ENCODE data around the gene ZNF280A.
"Not testable (repeated sequence)": the region's sequence is repeated elsewhere in the genome, so short reads cannot be mapped to it uniquely, and the experiment has no call there.

The ZNF280A gene

DNA sequence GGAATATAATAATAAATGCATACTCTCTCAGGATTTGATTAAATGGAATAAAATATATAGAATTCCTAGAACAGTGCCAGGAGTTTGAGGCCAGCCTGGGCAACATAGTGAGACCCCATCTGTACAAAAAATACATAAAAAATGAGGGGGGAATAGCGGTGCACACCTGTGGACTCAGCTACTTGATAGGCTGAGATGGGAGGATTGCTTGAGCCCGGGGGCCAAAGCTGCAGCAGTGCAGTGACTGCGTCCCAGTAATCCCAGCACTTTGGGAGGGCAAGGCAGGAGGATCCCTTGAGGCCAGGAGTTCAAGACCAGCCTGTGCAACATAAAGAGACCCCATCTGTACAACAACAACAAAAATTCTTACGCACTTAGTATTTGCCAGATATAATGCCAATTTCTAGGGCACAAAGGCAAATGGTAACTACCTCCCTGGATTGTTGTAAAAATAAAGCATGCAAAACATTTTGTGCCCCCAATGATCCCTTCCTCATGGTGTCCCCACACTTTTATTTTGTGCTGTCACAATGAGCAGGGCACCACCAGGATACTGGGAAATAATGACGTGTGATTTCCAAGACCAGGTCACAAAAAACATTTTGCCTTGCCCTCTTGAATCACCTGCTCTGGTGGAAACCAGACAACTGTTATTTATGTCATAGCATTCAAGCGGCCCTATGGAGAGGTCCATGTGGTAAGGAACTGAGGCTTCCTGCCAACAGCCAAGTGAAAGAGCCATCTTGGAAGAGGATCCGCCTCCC lies 18.3 kb upstream of the ZNF280A start:
- no peak for DNase-seq

- no peak for DNase-seq
Observed at GRCh38 chr22:22536916-22537315, 16.8 kb upstream of the ZNF280A start.

- DNase-seq, result no peak
Observed at GRCh38 chr22:22536515-22536914, 16.4 kb upstream of the ZNF280A start.

- no peak for DNase-seq
Observed at GRCh38 chr22:22535662-22536061, 15.6 kb upstream of the ZNF280A start.

- DNase-seq, result no peak
Observed at GRCh38 chr22:22534604-22535415, 14.7 kb upstream of the ZNF280A start.

GRCh38 chr22:22533863-22534262 lies 13.8 kb upstream of the ZNF280A start:
- no peak for DNase-seq

DNA sequence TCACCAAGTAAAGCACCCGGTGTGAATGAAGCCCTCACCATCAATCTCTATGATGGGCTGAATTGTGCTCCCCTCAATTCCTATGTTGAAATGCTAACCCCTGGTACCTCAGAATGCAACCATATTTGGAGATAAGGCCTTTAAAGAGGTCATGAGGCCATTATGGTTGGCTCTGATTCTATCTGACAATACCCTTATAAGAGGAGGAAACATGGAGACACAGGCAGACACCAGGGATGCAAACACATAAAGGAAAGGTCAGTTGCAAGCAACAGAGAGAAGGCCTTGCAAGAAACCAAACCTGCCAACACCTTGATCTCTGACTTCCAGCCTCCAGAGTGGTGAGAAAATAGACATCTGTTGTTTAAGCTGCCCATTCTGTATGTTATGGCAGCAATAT lies 13.3 kb upstream of the ZNF280A start:
- DNase-seq, result no peak

- not testable (repeated sequence) for DNase-seq
Observed at GRCh38 chr22:22532547-22533071, 12.5 kb upstream of the ZNF280A start.

DNA sequence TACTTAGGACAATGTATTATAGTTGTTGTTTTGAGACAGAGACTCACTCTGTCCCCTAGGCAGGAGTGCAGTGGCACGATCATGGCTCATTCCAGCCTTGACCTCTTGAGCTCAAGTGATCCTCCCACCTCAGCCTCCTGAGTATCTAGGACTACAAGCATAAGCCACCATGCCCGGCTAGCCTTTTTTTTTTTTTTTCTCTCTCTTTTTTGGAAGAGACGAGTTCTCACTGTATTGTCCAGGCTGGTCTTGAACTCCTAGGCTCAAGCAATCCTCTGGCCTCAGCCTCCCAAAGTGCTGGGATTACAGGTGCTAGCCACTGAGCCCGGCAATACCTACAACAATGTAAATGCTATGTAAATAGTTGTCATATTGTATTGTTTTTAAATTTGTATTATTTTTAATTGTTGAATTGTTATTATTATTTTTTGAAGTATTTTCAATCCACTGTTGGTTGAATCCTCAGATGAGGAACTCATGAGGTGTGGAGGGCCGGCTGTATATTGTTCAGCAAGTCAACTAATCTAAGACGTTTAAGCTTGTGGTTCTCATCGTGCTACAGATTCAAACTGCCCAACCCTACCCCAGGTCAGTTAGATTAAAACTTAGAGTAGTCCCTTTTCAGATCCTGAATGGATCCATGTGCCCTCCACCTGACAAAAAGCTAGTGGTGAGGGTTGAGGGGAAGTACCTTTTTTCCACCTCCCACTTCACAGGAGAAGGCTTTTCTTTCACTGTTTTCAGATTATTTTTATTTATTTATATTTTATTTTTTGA lies 11.9 kb upstream of the ZNF280A start:
- no peak for DNase-seq

- no peak for DNase-seq
Observed at GRCh38 chr22:22528780-22529179, 8.7 kb upstream of the ZNF280A start.

DNA sequence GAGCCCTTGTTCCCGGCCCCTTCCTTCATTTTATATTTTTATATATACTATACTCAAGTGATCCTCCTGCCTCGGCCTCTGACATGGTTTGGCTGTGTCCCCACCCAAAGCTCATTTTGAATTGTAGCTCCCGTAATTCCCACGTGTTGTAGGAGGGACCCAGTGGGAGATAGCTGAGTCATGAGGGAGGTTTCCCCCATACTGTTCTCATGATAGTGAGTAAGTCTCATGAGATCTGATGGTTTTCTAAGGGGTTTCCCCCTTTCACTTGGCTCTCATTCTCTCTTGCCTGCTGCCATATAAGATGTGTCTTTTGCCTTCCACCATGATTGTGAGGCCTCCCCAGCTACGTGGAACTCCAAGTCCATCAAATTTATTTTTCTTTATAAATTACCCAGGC lies 7.2 kb upstream of the ZNF280A start:
- DNase-seq, result no peak

DNA sequence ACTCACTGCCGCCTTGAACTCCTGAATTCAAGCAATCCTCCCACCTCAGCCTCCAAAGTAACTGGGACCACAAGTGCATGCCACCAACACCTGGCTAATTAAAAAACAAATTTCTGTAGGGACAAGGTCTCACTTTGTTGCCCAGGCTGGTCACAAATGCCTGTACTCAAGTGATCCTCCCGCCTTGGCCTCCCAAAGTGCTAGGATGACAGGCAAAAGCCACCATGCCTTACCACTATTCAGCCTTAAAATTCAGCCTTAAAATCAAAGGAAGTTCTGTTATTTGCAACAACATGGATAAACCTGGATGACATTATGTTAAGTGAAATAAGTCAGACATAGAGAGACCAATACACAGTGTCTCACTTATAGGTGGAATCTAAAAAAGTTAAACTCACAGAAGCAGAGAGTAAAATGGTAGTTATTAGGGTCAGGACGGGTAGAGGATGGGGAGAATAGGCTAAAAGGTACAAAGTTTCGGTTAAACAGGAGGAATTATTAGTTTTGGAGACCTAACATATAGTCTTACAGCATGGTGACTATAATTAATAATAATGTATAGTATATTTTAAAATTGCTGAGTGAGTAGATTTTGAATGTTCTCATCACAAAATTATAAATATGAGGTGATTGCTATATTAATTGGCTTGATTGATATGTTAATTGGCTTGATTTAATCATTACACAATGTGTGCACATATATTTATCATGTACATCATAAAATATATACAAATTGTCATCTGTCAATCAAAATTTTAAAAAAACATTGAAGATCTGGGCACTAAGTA lies 6.2 kb upstream of the ZNF280A start:
- no peak for DNase-seq

- no peak for DNase-seq
Observed at GRCh38 chr22:22523494-22523893, 3.4 kb upstream of the ZNF280A start.

GRCh38 chr22:22521631-22522030 lies 1.6 kb upstream of the ZNF280A start:
- DNase-seq, result no peak

DNA sequence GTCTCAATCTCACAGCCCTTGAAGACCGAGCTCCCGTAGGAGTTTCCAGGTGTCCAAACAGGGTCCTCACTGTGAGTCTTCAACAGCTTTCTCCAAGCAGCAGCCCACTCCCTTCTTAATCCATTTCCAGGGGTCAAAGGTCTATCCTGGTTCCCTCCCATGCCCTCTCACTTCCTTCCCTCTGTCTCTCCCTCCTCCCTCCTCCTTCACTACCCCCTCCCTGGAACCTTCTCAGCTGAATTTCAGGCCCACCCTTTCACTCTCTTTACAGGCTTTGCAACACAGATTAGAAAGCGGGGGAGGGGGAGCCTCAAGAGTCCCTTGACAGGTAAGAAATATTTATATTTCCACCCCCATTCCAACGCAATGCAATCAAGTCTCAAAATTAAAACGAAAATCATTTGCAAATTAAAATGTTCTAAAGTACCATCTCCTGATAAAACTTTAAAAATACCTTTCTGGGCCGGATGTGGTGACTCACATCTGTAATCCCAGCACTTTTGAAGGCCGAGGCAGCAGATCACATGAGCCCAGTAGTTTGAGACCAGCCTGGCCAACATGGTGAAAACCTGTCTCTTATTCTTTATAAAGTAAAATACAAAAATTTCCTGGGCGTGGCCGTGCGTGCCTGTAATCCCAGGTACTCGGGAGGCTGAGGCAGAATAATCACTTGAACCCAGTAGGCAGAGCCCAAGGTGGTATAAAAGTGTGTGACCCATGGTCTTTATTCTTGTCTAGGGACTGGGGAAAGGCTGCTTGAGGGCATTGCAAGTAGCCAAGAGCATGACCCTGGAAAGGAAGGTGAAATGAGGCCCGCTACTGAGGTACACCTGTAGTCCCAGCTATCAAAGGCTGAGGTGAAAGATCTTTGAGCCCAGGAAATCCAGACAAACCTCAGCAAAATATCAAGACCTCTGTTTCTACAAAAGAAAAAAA lies 865 bp upstream of the ZNF280A start:
- DNase-seq, result no peak

DNA sequence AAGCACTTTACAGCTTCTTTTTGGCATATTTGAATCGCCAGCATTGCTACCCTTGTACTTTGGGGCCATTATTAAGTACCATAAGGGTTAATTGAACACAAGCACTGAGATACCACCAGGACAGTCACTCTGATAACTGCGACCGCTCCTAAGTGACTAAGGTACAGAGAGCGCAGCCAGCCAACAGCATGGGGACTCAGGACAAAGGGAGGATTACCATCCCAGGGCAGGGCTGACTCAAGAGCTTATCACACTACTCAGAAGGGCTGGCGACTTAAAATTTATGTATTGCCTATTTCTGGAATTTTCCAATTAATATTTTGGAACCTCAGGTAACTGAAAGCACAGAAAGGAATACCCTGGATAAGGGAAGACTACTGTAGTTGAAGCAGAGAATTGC lies 479 bp downstream of the ZNF280A start:
- no peak for DNase-seq

DNA sequence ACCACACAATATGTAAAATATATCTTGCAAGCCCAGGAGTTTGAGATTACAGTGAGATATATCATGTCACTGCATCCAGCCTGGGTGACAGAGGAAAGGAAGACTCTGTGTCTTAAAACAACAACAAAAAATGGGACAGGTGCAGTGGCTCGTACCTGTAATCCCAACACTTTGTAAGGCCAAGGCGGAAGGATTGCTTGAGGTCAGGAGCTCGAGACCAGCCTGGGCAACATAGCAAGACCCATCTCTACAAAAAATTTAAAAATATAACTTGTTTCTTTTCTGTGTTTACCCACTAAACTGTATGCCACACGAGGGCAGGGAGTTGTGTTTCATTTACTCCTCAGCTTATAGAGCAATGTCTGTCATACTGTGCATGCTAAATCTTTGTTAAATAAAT lies 3.1 kb downstream of the ZNF280A start:
- DNase-seq, result no peak

DNA sequence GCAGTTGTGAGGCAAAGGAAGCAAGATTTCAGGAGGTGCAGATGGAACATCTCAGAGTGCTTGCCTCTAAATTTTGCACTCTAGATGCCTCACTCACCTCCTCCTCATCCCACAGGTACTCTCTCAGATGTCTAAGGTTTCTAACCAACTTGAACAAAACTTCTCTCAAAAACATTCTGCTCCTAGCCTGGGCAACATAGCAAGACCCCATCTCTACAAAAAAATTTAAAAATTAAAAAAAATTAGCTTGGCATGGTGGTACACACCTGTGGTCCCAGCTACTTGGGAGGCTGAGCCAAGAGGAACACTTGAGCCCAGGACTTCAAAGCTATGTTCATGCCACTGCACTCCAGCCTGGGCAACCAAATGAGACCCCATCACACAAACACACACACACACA lies 4.2 kb downstream of the ZNF280A start:
- DNase-seq, result no peak

DNA sequence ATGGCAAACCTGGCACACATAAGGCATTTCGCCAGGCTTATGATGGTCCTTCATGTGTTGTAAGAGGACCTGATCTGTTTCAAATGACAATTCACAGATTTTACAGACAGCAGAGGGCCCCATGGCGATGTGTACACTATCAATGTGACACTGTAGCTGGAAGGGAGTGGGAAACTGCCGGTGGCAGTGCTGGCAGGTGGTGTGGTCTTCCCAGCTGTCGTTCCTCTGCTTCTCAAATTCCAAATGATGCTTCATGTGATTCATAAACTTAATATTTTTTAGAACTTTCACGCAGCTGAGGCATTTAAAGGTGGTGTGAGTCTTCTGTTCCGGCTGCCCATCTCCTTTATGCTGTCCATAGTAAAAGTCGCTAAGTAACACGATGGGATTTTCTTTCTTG lies 5.6 kb downstream of the ZNF280A start:
- not testable (repeated sequence) for DNase-seq

DNA sequence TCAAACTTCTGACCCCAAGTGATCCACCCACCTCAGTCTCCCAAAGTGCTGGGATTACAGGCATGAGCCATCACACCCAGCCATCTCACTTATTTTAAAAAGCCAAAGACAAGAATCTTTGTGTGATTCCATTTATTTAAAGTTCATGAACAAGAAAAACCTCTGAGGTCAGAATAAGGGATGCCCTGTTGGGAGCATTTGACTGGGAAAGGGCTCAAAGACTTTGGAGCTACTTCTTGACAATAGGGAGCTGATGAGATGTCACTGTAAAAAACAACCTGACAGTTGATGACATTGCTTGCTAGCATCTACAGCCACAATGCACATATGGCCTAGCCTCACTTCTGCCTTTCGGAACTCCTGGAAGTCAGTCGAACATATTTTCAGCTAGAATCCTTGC lies 6.5 kb downstream of the ZNF280A start:
- DNase-seq, result no peak

DNA sequence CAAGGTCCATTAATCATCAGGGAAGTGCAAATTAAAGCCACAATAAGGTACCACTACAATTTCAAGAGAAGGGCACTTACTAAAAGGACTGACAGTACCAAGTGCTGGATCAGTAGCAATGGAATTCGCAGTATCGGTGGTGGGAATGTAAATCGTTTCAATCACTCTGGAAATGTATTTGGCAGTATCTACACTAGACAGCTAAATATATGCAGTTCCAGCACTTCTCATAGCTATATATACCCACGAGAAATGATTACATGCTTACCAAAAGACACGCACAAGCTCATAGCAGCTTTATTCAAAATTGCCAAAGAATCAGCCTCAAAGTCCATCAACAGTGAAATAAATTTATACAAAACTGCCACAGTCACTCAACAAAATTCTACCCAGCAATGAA lies 7.1 kb downstream of the ZNF280A start:
- DNase-seq, result no peak

All from activated CD4-positive, alpha-beta T cell treated with anti-CD3 and anti-CD28 coated beads, Interleukin-2, amount 50 U/mL, for 4 hours (primary cell).